NK-92 (cell line): ENCODE results near the gene CCDC88C.
"Not testable (repeated sequence)": the region's sequence is repeated elsewhere in the genome, so short reads cannot be mapped to it uniquely, and the experiment has no call there.

Experiments used
- DNase-seq: peaks from one replicate; lab custom pipeline; 2025; ENCODE audit not compliant: unreplicated experiment; lab: John Stamatoyannopoulos, UW

The CCDC88C gene

GRCh38 chr14:91417120-91417982 lies at the start of gene CCDC88C:
Gene CCDC88C (minus strand): TSS chr14:91417820. CDS start chr14:91417690, 130 bp downstream.
- no peak for DNase-seq

GRCh38 chr14:91466192-91466591 lies 48.6 kb upstream of the CCDC88C start:
- DNase-seq = no peak

GRCh38 chr14:91464615-91465205 lies 47.1 kb upstream of the CCDC88C start:
- DNase-seq = no peak

- no peak for DNase-seq
Measured at GRCh38 chr14:91458612-91459011, 41.0 kb upstream of the CCDC88C start.

GRCh38 chr14:91456283-91456682 lies 38.7 kb upstream of the CCDC88C start:
- no peak for DNase-seq

GRCh38 chr14:91454580-91454979 lies 37.0 kb upstream of the CCDC88C start:
- no peak for DNase-seq

- DNase-seq = no peak
Measured at GRCh38 chr14:91454155-91454554, 36.5 kb upstream of the CCDC88C start.

GRCh38 chr14:91453744-91454143 lies 36.1 kb upstream of the CCDC88C start:
- DNase-seq = no peak

GRCh38 chr14:91444335-91445020 lies 26.9 kb upstream of the CCDC88C start:
- no peak for DNase-seq

GRCh38 chr14:91439345-91439744 lies 21.7 kb upstream of the CCDC88C start:
- no peak for DNase-seq

- no peak for DNase-seq
Measured at GRCh38 chr14:91438845-91439244, 21.2 kb upstream of the CCDC88C start.

- DNase-seq = not testable (repeated sequence)
Measured at GRCh38 chr14:91436266-91436665, 18.6 kb upstream of the CCDC88C start.

GRCh38 chr14:91429385-91429784 lies 11.8 kb upstream of the CCDC88C start:
- DNase-seq = no peak

GRCh38 chr14:91428931-91429330 lies 11.3 kb upstream of the CCDC88C start:
- not testable (repeated sequence) for DNase-seq

GRCh38 chr14:91425531-91425944 lies 7.9 kb upstream of the CCDC88C start:
- DNase-seq = not testable (repeated sequence)

GRCh38 chr14:91424813-91425530 lies 7.4 kb upstream of the CCDC88C start:
- no peak for DNase-seq

GRCh38 chr14:91420686-91421085 lies 3.1 kb upstream of the CCDC88C start:
- DNase-seq = no peak

- no peak for DNase-seq
Measured at GRCh38 chr14:91419451-91419850, 1.8 kb upstream of the CCDC88C start.

GRCh38 chr14:91419044-91419397 lies 1.4 kb upstream of the CCDC88C start:
- no peak for DNase-seq

GRCh38 chr14:91418387-91419043 lies 895 bp upstream of the CCDC88C start:
- DNase-seq = peak; percentile 21

GRCh38 chr14:91417983-91418386 lies 365 bp upstream of the CCDC88C start:
- no peak for DNase-seq
